ENCODE data around the gene CCL25. TPM values are rescaled to one million over a fixed set of nuclear protein-coding genes. Genes with fewer than 3 reads are reported as not detected.

The CCL25 gene
- polyA plus RNA-seq, 1 donor from 2014 or later, result 1.9 TPM

DNA sequence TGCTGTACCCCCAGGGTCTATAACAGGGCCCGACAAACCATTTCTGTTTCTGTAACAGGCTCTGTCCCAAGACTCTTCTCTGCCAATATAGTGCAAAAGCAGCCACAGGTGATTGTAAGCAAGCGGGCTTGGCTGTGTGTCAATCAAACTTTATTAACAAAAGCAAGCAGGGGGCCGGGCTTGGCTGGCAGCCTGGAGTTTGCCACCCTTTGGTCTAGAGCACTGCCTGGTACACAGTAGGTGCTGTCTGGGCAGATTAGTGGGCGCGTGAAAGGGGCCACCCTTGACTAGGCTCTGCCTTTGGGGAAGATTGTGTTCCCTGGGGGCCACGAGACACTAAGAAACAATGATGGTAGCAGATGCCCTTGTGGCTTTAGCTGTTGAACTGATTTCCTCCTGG lies 27.4 kb downstream of the CCL25 start:
- Histone ChIP-seq H3K9me3 (ENCODE audit: low read length) (no peaks in the 10 kb centered on the region), H2AFZ (ENCODE audit: low read depth, low read length) (no peak overlapping the region), H3K27ac (ENCODE audit: low read length) (no peak overlapping the region), H3K27me3 (ENCODE audit: insufficient read depth, low read depth, low read length) (no peaks in the 10 kb centered on the region), H3K79me2 (replicated peaks; ENCODE audit: insufficient read depth, low read length) (no peaks in the 10 kb centered on the region), H4K20me1 (ENCODE audit: insufficient read depth) (no peaks in the 10 kb centered on the region), H3F3A (ENCODE audit: insufficient read depth, low read length, poor library complexity, severe bottlenecking) (no peaks in the 10 kb centered on the region), H3K4me3 (ENCODE audit: low read length) (no peak overlapping the region), H3K9ac (ENCODE audit: low read length) (no peak overlapping the region), H3K36me3 (ENCODE audit: insufficient read depth, low read length) (no peaks in the 10 kb centered on the region), H3K9me2 (ENCODE audit: insufficient read depth, low read length) (no peaks in the 10 kb centered on the region), H3K4me2 (ENCODE audit: low read length) (no peak overlapping the region)
- TF ChIP-seq EZH2 (IDR thresholded peaks at IDR 0.05; ENCODE audit: borderline replicate concordance, insufficient read depth, low read length, poor library complexity, severe bottlenecking) (no peak), RAD21 (conservative IDR thresholded peaks at IDR 0.05) (no peak), POLR2AphosphoS5 (IDR thresholded peaks at IDR 0.05) (no peak), SMC3 (conservative IDR thresholded peaks at IDR 0.05; ENCODE audit: poor library complexity) (no peak), TAF1 (IDR thresholded peaks at IDR 0.05; ENCODE audit: low read depth) (no peak), EP300 (conservative IDR thresholded peaks at IDR 0.05; ENCODE audit: poor library complexity, severe bottlenecking) (no peak), MXI1 (conservative IDR thresholded peaks at IDR 0.05; ENCODE audit: poor library complexity, severe bottlenecking) (no peak)
- TF ChIP-seq, protein P1, sequence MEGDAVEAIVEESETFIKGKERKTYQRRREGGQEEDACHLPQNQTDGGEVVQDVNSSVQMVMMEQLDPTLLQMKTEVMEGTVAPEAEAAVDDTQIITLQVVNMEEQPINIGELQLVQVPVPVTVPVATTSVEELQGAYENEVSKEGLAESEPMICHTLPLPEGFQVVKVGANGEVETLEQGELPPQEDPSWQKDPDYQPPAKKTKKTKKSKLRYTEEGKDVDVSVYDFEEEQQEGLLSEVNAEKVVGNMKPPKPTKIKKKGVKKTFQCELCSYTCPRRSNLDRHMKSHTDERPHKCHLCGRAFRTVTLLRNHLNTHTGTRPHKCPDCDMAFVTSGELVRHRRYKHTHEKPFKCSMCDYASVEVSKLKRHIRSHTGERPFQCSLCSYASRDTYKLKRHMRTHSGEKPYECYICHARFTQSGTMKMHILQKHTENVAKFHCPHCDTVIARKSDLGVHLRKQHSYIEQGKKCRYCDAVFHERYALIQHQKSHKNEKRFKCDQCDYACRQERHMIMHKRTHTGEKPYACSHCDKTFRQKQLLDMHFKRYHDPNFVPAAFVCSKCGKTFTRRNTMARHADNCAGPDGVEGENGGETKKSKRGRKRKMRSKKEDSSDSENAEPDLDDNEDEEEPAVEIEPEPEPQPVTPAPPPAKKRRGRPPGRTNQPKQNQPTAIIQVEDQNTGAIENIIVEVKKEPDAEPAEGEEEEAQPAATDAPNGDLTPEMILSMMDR (IDR thresholded peaks at IDR 0.05; ENCODE audit: poor library complexity, severe bottlenecking), result no peak
- TF ChIP-seq, protein P2, sequence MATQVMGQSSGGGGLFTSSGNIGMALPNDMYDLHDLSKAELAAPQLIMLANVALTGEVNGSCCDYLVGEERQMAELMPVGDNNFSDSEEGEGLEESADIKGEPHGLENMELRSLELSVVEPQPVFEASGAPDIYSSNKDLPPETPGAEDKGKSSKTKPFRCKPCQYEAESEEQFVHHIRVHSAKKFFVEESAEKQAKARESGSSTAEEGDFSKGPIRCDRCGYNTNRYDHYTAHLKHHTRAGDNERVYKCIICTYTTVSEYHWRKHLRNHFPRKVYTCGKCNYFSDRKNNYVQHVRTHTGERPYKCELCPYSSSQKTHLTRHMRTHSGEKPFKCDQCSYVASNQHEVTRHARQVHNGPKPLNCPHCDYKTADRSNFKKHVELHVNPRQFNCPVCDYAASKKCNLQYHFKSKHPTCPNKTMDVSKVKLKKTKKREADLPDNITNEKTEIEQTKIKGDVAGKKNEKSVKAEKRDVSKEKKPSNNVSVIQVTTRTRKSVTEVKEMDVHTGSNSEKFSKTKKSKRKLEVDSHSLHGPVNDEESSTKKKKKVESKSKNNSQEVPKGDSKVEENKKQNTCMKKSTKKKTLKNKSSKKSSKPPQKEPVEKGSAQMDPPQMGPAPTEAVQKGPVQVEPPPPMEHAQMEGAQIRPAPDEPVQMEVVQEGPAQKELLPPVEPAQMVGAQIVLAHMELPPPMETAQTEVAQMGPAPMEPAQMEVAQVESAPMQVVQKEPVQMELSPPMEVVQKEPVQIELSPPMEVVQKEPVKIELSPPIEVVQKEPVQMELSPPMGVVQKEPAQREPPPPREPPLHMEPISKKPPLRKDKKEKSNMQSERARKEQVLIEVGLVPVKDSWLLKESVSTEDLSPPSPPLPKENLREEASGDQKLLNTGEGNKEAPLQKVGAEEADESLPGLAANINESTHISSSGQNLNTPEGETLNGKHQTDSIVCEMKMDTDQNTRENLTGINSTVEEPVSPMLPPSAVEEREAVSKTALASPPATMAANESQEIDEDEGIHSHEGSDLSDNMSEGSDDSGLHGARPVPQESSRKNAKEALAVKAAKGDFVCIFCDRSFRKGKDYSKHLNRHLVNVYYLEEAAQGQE (IDR thresholded peaks at IDR 0.05; ENCODE audit: borderline replicate concordance), result no peak

DNA sequence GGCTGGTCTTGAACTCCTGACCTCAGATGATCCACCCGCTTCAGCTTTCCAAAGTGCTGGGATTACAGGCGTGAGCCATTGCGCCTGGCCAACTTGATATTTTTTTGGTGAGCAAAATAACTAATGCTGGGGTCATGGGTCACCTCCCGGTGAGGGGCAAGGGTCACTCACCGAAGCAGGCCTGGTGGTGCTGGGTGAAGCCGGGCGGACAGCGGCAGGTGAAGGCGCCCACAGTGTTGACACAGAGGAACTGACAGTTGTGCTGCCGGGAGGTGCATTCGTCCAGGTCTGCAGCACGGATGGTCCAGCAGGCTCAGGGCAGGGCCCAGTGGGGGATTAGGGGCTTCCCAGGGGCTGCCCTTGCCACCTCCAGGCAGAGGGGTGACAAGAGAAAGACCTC lies 28.3 kb downstream of the CCL25 start:
- Histone ChIP-seq H3F3A (ENCODE audit: insufficient read depth, low read length, poor library complexity, severe bottlenecking) (no peaks in the 10 kb centered on the region), H3K36me3 (ENCODE audit: insufficient read depth, low read length) (no peaks in the 10 kb centered on the region), H2AFZ (ENCODE audit: low read depth, low read length) (no peak overlapping the region), H3K79me2 (replicated peaks; ENCODE audit: insufficient read depth, low read length) (no peaks in the 10 kb centered on the region), H3K27me3 (ENCODE audit: insufficient read depth, low read depth, low read length) (no peaks in the 10 kb centered on the region), H3K9me2 (ENCODE audit: insufficient read depth, low read length) (no peaks in the 10 kb centered on the region), H3K27ac (ENCODE audit: low read length) (no peak overlapping the region), H3K9me3 (ENCODE audit: low read length) (no peaks in the 10 kb centered on the region), H3K4me3 (ENCODE audit: low read length) (no peak overlapping the region), H4K20me1 (ENCODE audit: insufficient read depth) (no peaks in the 10 kb centered on the region), H3K4me2 (ENCODE audit: low read length) (no peak overlapping the region), H3K9ac (ENCODE audit: low read length) (no peak overlapping the region)
- TF ChIP-seq, protein P1 (IDR thresholded peaks at IDR 0.05; ENCODE audit: poor library complexity, severe bottlenecking), result no peak
- TF ChIP-seq SMC3 (conservative IDR thresholded peaks at IDR 0.05; ENCODE audit: poor library complexity) (no peak), MXI1 (conservative IDR thresholded peaks at IDR 0.05; ENCODE audit: poor library complexity, severe bottlenecking) (no peak), TAF1 (IDR thresholded peaks at IDR 0.05; ENCODE audit: low read depth) (no peak), EP300 (conservative IDR thresholded peaks at IDR 0.05; ENCODE audit: poor library complexity, severe bottlenecking) (no peak)
